K562 (cell line): ENCODE data around the gene CARF. TPM values are rescaled to one million over a fixed set of nuclear protein-coding genes. Genes with fewer than 3 reads are reported as not detected.
A peak's percentile ranks its signal among the peaks of the same experiment; 100 is the strongest.

Source experiments
- ADNP ChIP-seq: fragments of 200-800 bp; sonication (Bioruptor generic); IDR thresholded peaks from 2 replicates; pipeline ENCODE4 v1.6.1; 2016; ENCODE audit warnings: missing genetic modification characterization, missing compliant biosample characterization
- BRD9 ChIP-seq: fragments of 450-650 bp; IDR thresholded peaks from 2 replicates; pipeline ENCODE4 v1.6.1; 2018; ENCODE audit warnings: low read depth; ENCODE audit not compliant: partially characterized antibody
- C11orf30 ChIP-seq: fragments of 450-650 bp; IDR thresholded peaks from 2 replicates; pipeline ENCODE4 v1.6.1; 2016; ENCODE audit warnings: low read depth, mild to moderate bottlenecking
- CREB3 ChIP-seq: fragments of 450-650 bp; conservative IDR thresholded peaks from 2 replicates; pipeline ENCODE4 v1.6.1; 2016; ENCODE audit warnings: missing genetic modification characterization, low read depth, mild to moderate bottlenecking, missing compliant biosample characterization, moderate library complexity
- DPF2 ChIP-seq: fragments of 450-650 bp; IDR thresholded peaks from 2 replicates; pipeline ENCODE4 v1.6.1; 2016
- EP400 ChIP-seq: fragments of 450-650 bp; IDR thresholded peaks from 2 replicates; pipeline ENCODE4 v1.6.1; 2017; ENCODE audit warnings: antibody characterized with exemption, mild to moderate bottlenecking, moderate library complexity
- ETV1 ChIP-seq: fragments of 450-650 bp; conservative IDR thresholded peaks from 2 replicates; pipeline ENCODE4 v1.6.1; 2016; ENCODE audit warnings: missing genetic modification characterization, control low read depth, low read depth, missing compliant biosample characterization
- ILK ChIP-seq: fragments of 450-650 bp; IDR thresholded peaks from 2 replicates; pipeline ENCODE4 v1.6.1; 2016; ENCODE audit warnings: missing genetic modification characterization, low read depth, mild to moderate bottlenecking, missing compliant biosample characterization, moderate library complexity, borderline replicate concordance
- L3MBTL2 ChIP-seq: fragments of 450-650 bp; IDR thresholded peaks from 2 replicates; pipeline ENCODE4 v1.6.1; 2016; ENCODE audit warnings: mild to moderate bottlenecking, moderate library complexity
- MEIS2 ChIP-seq: fragments of 450-650 bp; IDR thresholded peaks from 2 replicates; pipeline ENCODE4 v1.6.1; 2014; ENCODE audit warnings: mild to moderate bottlenecking; ENCODE audit not compliant: partially characterized antibody
- MNT ChIP-seq, 2 experiments: fragments of 450-650 bp; conservative IDR thresholded peaks; 2 replicates each; pipeline ENCODE4 v1.6.1; 2017; ENCODE audit warnings: mild to moderate bottlenecking in 2 of 2, moderate library complexity in 2 of 2
- POLR2H ChIP-seq: IDR thresholded peaks from 2 replicates; pipeline ENCODE4 v1.6.1; 2016; ENCODE audit warnings: missing genetic modification characterization, low read depth, mild to moderate bottlenecking, control low read depth, missing compliant biosample characterization, moderate library complexity
- RCOR1 ChIP-seq, 2 experiments: IDR thresholded peaks; 2 replicates each; pipeline ENCODE4 v1.6.1; 2012; ENCODE audit warnings: low read depth in 2 of 2, low read length in 2 of 2, borderline replicate concordance in 1 of 2, improper control_type of control experiment in 1 of 2
- TBP ChIP-seq: optimal IDR thresholded peaks from 2 replicates; pipeline ENCODE3; 2011; ENCODE audit warnings: low read depth, low read length, improper control_type of control experiment
- TEAD2 ChIP-seq: fragments of 450-650 bp; IDR thresholded peaks from 2 replicates; pipeline ENCODE4 v1.6.1; 2016; ENCODE audit warnings: missing genetic modification characterization, control low read depth, missing compliant biosample characterization
- ZFX ChIP-seq: sonication (generic); formaldehyde crosslinking; IDR thresholded peaks from 2 replicates; pipeline ENCODE4 v1.8.0; 2022; ENCODE audit warnings: mild to moderate bottlenecking, missing genetic modification reagents, moderate library complexity
- ZNF318 ChIP-seq, 2 experiments: fragments of 450-650 bp; IDR thresholded peaks; 2 replicates each; pipeline ENCODE4 v1.6.1; 2016; ENCODE audit warnings: mild to moderate bottlenecking in 2 of 2, borderline replicate concordance in 1 of 2, low read depth in 1 of 2, moderate library complexity in 1 of 2
- polyA plus RNA-seq, 8 experiments: library from polyadenylated mRNA; depleted of rRNA in 4 of 8; stranded (reverse) in 5 of 8; unstranded in 3 of 8; fragments of >200 nt; fragmentation: Nextera tagmentation in 2 of 8; fragmentation: Illumina TruSeq in 1 of 8; extraction: Ambion mirVana in 2 of 8; extraction: Trizol in 1 of 8; gene quantifications; 2 replicates each; pipeline versions ENCODE4 v1.2.1 to v1.2.3, GENCODE V29; 2011 to 2014; ENCODE audit warnings: inconsistent platforms in 1 of 8, missing spikeins in 1 of 8
- total RNA-seq, 7 experiments: library from RNA; depleted of rRNA in 6 of 7; stranded (reverse); fragments of >200 nt in 6 of 7; fragmentation: Illumina TruSeq in 2 of 7; extraction: Trizol in 2 of 7; gene quantifications; 2 replicates each; pipeline versions ENCODE4 v1.2.1 to v1.2.3, GENCODE V29; 2011 to 2021; ENCODE audit warnings: low replicate concordance in 1 of 7

Gene CARF
- total and polyA plus RNA-seq, 9 of the 15 experiments (the other 6 are each of a cell fraction or from before 2014, with no cell fraction given) = 0.31 to 4.2 (median 1.2) TPM

GRCh38 chr2:202965810-202966460, 53.9 kb downstream of the CARF start (continued):
- TF ChIP-seq MNT (conservative IDR thresholded peaks at IDR 0.05) = peak; percentile 85 to 90
- TF ChIP-seq L3MBTL2 = peak; percentile 85
- 0 out of 2 replicates have a peak, but pooled peaks have one; percentile 25 for TF ChIP-seq ETV1 (tag)
- no peak for TF ChIP-seq POLR2H (tag)
- TF ChIP-seq TBP = peak; percentile 34
- peak; percentile 89 for TF ChIP-seq DPF2
- TF ChIP-seq ILK (tag) = no peak
- TF ChIP-seq EP400 = peak; percentile 83
- TF ChIP-seq TEAD2 (tag) = peak; percentile 24; the same call in 1 of the 2 replicates
- peak; percentile 58 for TF ChIP-seq ZFX (CRISPR knock-in tag)
- peak in 1 of 2 experiments; percentile 28; a peak in 1 of 4 replicates for TF ChIP-seq RCOR1 (IDR thresholded peaks at IDR 0.05; ENCODE audit: borderline replicate concordance in 1 of 2, low read depth in 2 of 2, low read length in 2 of 2)
- peak; percentile 75 for TF ChIP-seq MEIS2
- TF ChIP-seq BRD9 = peak; percentile 28
- TF ChIP-seq ADNP (tag) = 0 out of 2 replicates have a peak, but pooled peaks have one; percentile 22
- TF ChIP-seq CREB3 (tag) = peak; percentile 75
- peak in 1 of 2 experiments; percentile 86; a peak in 2 of 4 replicates for TF ChIP-seq ZNF318 (IDR thresholded peaks at IDR 0.05; ENCODE audit: borderline replicate concordance in 1 of 2, low read depth in 1 of 2)
- peak; percentile 96 for TF ChIP-seq C11orf30
